Peyer's patch (tissue), 4 donors: ENCODE data around the gene PAX2.

ENCODE experiments used
- POLR2A ChIP-seq, 2 donors: fragments of 450-650 bp; IDR thresholded peaks; one replicate each; pipeline ENCODE4 v1.5.1; 2017; ENCODE audit warnings: antibody characterized with exemption in 2 of 2, mild to moderate bottlenecking in 2 of 2, moderate library complexity in 2 of 2
- TF ChIP-seq, protein P1 (sequence below), 6 experiments: fragments of 450-650 bp in 4 of 6; fragments of 200-600 bp in 2 of 6; sonication (generic) in 1 of 6; IDR thresholded peaks; one replicate each; pipeline ENCODE4 v1.5.1; 2017 to 2019; ENCODE audit warnings: antibody characterized with exemption in 6 of 6, mild to moderate bottlenecking in 3 of 6, moderate library complexity in 1 of 6

DNA sequence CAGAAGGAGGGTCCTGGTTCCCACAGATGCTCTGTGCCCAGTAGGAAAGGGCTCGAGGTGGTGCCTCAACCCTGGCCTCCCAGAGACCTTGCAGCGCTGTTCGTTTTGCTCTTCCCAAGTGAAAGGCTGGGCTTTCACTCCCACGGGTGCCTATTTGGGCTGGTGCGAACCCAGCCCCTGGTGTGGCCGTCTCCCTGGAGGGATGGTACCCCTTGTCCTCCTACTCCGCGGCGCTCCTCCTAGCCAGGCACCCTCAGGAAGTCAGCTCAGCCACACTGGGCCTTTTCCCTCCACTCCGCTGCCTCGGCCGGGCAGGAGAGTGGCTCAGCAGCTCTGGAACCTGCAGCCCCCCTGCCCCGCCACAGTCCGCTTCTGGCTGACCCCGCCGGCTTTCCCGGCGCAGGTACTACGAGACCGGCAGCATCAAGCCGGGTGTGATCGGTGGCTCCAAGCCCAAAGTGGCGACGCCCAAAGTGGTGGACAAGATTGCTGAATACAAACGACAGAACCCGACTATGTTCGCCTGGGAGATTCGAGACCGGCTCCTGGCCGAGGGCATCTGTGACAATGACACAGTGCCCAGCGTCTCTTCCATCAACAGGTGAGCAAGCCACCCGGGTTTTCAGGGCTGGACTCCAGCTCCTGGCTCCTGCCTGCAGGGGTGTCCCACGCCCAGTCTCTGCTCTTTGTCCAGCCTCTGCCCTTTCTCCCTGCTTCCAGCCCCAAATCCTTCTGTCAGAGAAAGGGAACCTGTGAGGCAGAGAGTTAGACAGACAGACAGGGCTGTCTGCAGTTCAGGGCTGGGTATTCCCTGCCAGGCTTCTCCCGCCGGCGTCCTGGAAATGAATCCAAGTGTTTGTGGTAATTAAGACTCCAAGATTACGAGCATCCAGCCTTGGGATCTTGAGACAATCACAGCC, 5.2 kb downstream of the PAX2 start:
- TF ChIP-seq, protein P1, sequence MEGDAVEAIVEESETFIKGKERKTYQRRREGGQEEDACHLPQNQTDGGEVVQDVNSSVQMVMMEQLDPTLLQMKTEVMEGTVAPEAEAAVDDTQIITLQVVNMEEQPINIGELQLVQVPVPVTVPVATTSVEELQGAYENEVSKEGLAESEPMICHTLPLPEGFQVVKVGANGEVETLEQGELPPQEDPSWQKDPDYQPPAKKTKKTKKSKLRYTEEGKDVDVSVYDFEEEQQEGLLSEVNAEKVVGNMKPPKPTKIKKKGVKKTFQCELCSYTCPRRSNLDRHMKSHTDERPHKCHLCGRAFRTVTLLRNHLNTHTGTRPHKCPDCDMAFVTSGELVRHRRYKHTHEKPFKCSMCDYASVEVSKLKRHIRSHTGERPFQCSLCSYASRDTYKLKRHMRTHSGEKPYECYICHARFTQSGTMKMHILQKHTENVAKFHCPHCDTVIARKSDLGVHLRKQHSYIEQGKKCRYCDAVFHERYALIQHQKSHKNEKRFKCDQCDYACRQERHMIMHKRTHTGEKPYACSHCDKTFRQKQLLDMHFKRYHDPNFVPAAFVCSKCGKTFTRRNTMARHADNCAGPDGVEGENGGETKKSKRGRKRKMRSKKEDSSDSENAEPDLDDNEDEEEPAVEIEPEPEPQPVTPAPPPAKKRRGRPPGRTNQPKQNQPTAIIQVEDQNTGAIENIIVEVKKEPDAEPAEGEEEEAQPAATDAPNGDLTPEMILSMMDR (IDR thresholded peaks at IDR 0.05), result no peak
- TF ChIP-seq POLR2A (IDR thresholded peaks at IDR 0.05), result no peak
